Measurements from ENCODE around the gene AQP1.

- TF ChIP-seq CTCF (CRISPR knock-in tag; IDR thresholded peaks at IDR 0.05) (no peak), KDM6A (CRISPR knock-in tag; IDR thresholded peaks at IDR 0.05; ENCODE audit: low read depth) (no peak), SRY (CRISPR knock-in tag; IDR thresholded peaks at IDR 0.05) (no peak), SAFB2 (CRISPR knock-in tag; IDR thresholded peaks at IDR 0.05; ENCODE audit: borderline replicate concordance, low read depth) (no peak), NRL (CRISPR knock-in tag; IDR thresholded peaks at IDR 0.05; ENCODE audit: borderline replicate concordance) (no peak), ZNF432 (CRISPR knock-in tag; IDR thresholded peaks at IDR 0.05; ENCODE audit: borderline replicate concordance) (no peak), JUND (CRISPR knock-in tag; IDR thresholded peaks at IDR 0.05) (no peak), HMG20A (CRISPR knock-in tag; IDR thresholded peaks at IDR 0.05; ENCODE audit: borderline replicate concordance) (no peak), NFKB2 (CRISPR knock-in tag; IDR thresholded peaks at IDR 0.05; ENCODE audit: borderline replicate concordance) (no peak), KDM1A (CRISPR knock-in tag; IDR thresholded peaks at IDR 0.05) (no peak), ZNF891 (CRISPR knock-in tag; IDR thresholded peaks at IDR 0.05) (no peak)
- TF ChIP-seq, protein P1, sequence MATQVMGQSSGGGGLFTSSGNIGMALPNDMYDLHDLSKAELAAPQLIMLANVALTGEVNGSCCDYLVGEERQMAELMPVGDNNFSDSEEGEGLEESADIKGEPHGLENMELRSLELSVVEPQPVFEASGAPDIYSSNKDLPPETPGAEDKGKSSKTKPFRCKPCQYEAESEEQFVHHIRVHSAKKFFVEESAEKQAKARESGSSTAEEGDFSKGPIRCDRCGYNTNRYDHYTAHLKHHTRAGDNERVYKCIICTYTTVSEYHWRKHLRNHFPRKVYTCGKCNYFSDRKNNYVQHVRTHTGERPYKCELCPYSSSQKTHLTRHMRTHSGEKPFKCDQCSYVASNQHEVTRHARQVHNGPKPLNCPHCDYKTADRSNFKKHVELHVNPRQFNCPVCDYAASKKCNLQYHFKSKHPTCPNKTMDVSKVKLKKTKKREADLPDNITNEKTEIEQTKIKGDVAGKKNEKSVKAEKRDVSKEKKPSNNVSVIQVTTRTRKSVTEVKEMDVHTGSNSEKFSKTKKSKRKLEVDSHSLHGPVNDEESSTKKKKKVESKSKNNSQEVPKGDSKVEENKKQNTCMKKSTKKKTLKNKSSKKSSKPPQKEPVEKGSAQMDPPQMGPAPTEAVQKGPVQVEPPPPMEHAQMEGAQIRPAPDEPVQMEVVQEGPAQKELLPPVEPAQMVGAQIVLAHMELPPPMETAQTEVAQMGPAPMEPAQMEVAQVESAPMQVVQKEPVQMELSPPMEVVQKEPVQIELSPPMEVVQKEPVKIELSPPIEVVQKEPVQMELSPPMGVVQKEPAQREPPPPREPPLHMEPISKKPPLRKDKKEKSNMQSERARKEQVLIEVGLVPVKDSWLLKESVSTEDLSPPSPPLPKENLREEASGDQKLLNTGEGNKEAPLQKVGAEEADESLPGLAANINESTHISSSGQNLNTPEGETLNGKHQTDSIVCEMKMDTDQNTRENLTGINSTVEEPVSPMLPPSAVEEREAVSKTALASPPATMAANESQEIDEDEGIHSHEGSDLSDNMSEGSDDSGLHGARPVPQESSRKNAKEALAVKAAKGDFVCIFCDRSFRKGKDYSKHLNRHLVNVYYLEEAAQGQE (IDR thresholded peaks at IDR 0.05; ENCODE audit: borderline replicate concordance in 1 of 2, low read depth in 1 of 2, low read length in 2 of 2) = no peak
Observed at GRCh38 chr7:30931161-30931928, 19.7 kb downstream of the AQP1 start.
